GM10248 (cell line): ENCODE measurements around the gene BTNL9.
"Not testable (repeated sequence)": the region's sequence is repeated elsewhere in the genome, so short reads cannot be mapped to it uniquely, and the experiment has no call there.

Experiments
- CTCF ChIA-PET: fragments of 300-600 bp; sonication (Branson Sonifier 250); formaldehyde crosslinking; extraction: SDS; loops from one replicate; lab custom pipeline; 2021; ENCODE audit warnings: antibody characterized with exemption; lab: Yijun Ruan, JAX
- POLR2A ChIA-PET: fragments of 350-650 bp; sonication (Branson Sonifier 250); formaldehyde crosslinking; extraction: SDS; loops from one replicate; lab custom pipeline; 2020; ENCODE audit warnings: antibody characterized with exemption; lab: Yijun Ruan, JAX
- DNase-seq: peaks from one replicate; pipeline ENCODE4 v3.0.0; 2012; ENCODE audit errors: extremely low spot score
- TF ChIP-seq, protein P1 (sequence below): IDR thresholded peaks from 2 replicates; pipeline ENCODE4 v1.5.1; 2012; ENCODE audit warnings: mild to moderate bottlenecking, low read depth; ENCODE audit errors: extremely low read depth, missing control alignments, control extremely low read depth

BTNL9 gene

DNA sequence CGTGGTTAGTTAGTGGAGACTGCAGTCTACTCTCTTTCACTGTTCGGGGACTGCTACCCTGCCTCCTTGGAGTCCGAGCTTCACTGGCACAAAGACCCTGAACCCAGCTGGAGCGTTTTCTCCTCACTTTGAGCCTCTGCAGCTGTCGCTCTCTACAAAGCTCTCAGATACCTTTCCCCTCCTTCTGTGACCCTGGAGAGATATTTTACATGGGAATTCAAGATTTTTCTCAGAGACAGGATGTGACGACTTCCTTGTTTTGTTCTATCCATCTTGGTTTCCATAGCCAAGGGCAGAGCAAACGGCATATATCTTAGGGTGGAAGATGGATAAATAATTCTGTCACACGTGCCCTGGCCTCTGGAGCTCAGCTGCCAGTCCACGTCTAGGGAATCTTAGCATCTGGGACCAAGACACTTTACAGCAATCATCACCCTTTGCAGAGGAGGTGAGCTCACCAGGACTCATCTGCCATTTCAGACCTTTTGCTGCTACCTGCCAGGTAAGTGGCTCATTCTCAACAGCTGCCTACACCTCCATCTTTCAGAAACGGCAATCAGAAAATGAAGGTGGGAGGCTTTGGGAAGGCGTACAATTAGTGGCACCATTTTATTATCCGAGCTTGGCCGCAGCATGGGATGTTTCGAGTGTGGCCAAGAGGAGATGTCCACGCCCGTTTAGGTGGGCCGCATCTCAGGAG lies at the start of gene BTNL9:
Gene BTNL9, plus strand, starts transcription at position 336 of the 700 bp plus-strand sequence. CDS start 5,224 bp downstream, outside the sequence.
- TF ChIP-seq, protein P1, sequence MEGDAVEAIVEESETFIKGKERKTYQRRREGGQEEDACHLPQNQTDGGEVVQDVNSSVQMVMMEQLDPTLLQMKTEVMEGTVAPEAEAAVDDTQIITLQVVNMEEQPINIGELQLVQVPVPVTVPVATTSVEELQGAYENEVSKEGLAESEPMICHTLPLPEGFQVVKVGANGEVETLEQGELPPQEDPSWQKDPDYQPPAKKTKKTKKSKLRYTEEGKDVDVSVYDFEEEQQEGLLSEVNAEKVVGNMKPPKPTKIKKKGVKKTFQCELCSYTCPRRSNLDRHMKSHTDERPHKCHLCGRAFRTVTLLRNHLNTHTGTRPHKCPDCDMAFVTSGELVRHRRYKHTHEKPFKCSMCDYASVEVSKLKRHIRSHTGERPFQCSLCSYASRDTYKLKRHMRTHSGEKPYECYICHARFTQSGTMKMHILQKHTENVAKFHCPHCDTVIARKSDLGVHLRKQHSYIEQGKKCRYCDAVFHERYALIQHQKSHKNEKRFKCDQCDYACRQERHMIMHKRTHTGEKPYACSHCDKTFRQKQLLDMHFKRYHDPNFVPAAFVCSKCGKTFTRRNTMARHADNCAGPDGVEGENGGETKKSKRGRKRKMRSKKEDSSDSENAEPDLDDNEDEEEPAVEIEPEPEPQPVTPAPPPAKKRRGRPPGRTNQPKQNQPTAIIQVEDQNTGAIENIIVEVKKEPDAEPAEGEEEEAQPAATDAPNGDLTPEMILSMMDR, result no peak
- POLR2A ChIA-PET, result no interaction called here
- CTCF ChIA-PET, result interaction anchor here (1.4 kb wide), 1 partner anchor 9 kb away, joined by 3 read pairs; no protein-coding TSS in a partner anchor
- DNase-seq, result no peak

DNA sequence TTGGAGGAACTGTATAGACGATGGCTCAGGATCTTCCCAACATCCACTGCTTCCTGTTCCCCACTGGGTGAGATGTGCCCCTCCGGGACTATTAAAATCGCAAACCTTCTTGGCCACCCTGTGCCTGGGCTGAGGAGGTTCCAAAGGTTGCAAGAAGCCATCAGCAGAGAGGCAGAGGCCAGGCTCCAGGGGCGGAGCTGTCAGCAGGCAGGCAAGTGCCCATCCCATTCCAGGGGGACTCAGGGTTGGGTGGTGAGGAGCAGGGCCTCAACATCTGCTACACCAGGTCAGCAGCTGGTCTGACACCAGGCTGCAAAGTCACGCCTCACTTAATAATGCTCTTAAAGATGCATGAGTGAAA lies 49.2 kb upstream of the BTNL9 start:
- ChIA-PET POLR2A (no interaction called here), CTCF (no interaction called here)
- DNase-seq, result no peak
- TF ChIP-seq, protein P1, result no peak

DNA sequence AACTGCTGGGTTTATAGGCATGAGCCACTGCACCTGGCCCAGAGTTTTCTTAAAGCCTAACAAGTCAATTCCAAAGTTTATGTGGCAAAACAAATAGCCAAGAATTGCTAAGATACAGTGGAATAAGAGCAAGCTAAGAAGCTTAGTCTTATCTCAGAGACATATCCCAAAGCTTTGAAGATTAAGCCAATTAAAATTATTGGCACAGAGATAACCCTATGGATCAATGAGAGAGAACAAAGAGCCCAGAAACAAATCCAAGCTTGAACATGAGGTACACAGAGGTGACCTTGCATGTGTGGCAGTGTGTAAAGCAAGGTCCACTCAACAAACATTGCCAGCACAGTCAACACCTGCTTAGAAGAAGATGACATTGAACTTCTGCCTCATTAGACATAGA lies 38.1 kb upstream of the BTNL9 start:
- TF ChIP-seq, protein P1, result no peak
- CTCF ChIA-PET, result no interaction called here
- no peak for DNase-seq
- POLR2A ChIA-PET, result no interaction called here

DNA sequence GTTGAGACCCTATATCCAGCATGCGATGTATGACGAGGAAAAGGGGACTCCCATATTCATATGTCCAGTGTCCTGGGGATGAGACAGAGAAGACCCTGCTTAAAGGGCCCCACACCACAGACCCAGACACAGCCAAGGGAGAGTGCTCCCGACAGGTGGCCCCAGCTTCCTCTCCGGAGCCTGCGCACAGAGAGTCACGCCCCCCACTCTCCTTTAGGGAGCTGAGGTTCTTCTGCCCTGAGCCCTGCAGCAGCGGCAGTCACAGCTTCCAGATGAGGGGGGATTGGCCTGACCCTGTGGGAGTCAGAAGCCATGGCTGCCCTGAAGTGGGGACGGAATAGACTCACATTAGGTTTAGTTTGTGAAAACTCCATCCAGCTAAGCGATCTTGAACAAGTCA lies 34.3 kb upstream of the BTNL9 start:
- ChIA-PET POLR2A (no interaction called here), CTCF (no interaction called here)
- DNase-seq, result no peak
- TF ChIP-seq, protein P1, result no peak

DNA sequence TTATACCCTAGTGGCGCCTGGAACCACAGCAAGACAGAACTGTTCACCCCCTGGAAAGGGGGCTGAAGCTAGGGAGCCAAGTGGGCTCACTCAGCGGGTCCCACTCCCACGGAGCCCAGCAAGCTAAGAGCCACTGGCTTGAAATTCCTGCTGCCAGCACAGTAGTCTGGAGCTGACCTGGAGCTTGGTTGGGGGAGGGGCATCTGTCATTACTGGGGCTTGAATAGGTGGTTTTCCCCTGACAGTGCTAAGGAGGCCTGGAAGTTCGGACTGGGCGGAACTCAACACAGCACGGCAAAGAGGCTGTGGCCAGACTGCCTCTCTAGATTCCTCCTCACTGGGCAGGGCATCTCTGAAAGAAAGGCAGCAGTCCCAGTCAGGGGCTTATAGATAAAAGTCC lies 31.9 kb upstream of the BTNL9 start:
- POLR2A ChIA-PET, result no interaction called here

DNA sequence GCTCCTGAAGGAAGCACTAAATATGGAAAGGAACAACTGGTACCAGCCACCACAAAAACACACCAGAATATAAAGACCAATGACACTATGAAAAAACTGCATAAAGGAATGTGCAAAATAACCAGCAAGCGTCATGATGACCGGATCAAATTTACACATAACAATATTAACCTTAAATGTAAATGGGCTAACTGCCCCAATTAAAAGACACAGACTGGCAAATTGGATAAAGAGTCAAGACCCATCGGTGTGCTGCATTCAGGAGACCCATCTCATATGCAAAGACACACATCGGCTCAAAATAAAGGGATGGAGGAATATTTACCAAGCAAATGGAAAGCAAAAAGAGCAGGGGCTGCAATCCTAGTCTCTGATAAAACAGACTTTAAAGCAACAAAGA lies 30.0 kb upstream of the BTNL9 start:
- DNase-seq, POLR2A ChIA-PET, CTCF ChIA-PET: not testable (repeated sequence)

More for the DNA sequence above, 31.9 kb upstream of the BTNL9 start:
- TF ChIP-seq, protein P1, result no peak
- no peak for DNase-seq
- CTCF ChIA-PET, result no interaction called here

DNA sequence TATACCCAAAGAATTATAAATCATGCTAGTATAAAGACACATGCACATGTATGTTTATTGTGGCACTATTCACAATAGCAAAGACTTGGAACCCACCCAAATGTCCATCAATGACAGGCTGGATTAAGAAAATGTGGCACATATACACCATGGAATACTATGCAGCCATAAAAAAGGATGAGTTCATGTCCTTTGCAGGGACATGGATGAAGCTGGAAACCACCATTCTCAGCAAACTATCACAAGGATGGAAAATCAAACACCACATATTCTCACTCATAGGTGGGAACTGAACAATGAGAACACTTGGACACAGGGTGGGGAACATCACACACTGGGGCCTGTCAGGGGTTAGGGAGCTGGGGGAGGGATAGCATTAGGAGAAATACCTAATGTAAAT lies 25.4 kb upstream of the BTNL9 start:
- CTCF ChIA-PET, DNase-seq, POLR2A ChIA-PET: not testable (repeated sequence)

DNA sequence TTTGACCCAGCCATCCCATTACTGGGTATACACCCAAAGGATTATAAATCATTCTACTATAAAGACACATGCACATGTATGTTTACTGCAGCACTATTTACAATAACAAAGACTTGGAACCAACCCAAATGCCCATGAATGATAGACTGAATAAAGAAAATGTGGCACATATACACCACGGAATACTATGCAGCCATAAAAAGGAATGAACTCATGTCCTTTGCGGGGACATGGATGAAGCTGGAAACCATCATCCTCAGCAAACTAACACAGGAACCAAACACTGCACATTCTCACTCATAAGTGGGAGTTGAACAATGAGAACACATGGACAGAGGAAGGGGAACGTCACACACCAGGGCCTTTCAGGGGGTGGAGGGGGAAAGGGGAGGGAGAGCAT lies 22.6 kb upstream of the BTNL9 start:
- DNase-seq, POLR2A ChIA-PET, CTCF ChIA-PET: not testable (repeated sequence)
